ENCODE measurements around the gene MRGPRF.

MRGPRF gene

GRCh38 chr11:69009441-69010211, 3.4 kb downstream of the MRGPRF start:
- POLR2A ChIA-PET, result interaction anchor here (0.7 to 1.9 kb wide), 3 partner anchors 8 to 1195 kb away, joined by 3 to 10 read pairs (median 4); partner anchors contain the start of genes IGHMBP2 and MRPL21
- no peak overlapping the region for H3K4me3 ChIP-seq (ENCODE audit: low read depth, low read length)
- no peak for DNase-seq (ENCODE audit: low read depth, low spot score)
- CTCF ChIA-PET, result interaction anchor here (0.6 to 4.6 kb wide), 4 partner anchors 8 to 35 kb away, joined by 3 to 37 read pairs (median 18); no protein-coding TSS in a partner anchor
- no peak for TF ChIP-seq CTCF (IDR thresholded peaks at IDR 0.05; ENCODE audit: insufficient read depth, low read length, missing control alignments)

DNA sequence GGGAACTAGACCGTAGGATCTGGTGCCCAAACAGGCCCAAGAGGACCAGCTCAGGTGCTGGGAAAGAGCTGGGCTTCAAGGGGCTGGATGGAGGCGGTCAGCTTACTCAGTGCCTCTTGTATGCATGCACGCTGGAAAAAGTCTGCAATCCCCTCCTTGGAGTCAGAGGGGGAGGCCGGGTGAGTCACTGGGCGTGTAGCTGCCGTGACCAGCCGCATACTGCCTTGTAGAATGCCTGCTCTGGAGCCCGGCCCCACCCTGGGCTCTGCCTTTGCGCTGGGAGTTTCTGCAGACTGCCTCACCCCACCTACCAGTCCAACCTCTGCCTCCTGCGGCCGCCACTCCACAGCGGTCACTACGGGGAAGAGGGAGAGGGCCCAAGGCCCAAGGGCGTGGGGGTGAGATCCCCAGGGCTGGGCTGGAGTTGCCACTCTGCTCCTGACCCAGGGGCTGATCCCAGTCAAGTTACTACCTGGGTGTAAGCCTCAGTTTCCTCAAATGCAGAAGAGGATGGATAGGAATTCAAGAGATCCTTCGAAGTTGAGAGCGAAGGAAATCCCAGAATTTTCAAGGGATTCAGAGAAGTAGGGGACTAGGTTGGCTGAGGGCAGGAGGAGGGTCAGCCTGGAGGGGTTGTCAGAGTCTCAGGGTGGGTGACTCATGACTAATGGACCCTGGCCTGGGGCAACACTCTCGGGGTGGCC, 4.2 kb downstream of the MRGPRF start:
- TF ChIP-seq CTCF (IDR thresholded peaks at IDR 0.05; ENCODE audit: insufficient read depth, low read length, missing control alignments), result no peak
- H3K4me3 ChIP-seq (ENCODE audit: low read depth, low read length), result peak overlapping the region; percentile 10; the same call in 1 of the 2 replicates
- ChIA-PET CTCF (interaction anchor here (0.6 to 4.3 kb wide), 3 partner anchors 8 to 119 kb away, joined by 3 to 37 read pairs (median 3); no protein-coding TSS in a partner anchor), POLR2A (interaction anchor here (0.5 to 1.8 kb wide), 2 partner anchors 29 to 105 kb away, joined by 3 to 4 read pairs; partner anchors contain the start of genes IGHMBP2 and MRPL21)
- peak; percentile 81 for DNase-seq (ENCODE audit: low read depth, low spot score)

DNA sequence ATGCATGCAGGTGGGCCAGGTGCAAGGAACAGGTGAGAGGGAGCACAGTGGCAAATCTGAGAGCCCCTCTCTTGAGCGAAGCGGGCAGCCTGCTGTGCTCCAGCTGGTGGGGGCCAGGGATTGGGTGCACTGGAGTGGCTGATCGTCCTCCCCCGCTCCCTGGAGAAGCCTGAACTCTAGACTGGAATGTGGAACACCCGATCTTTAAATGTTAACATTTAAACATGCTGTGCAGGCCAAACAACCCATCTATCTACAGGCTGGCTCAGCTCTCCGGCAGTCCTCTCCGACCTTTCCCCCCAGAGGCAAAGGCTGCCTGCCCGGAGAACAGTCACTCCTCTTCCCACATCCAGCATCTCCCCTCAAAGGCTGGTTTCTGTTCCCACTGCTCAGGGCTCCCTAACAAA, 5.1 kb downstream of the MRGPRF start:
- DNase-seq (ENCODE audit: low read depth, low spot score), result no peak
- H3K4me3 ChIP-seq (ENCODE audit: low read depth, low read length), result no peak overlapping the region
- ChIA-PET POLR2A (interaction anchor here (1.8 kb wide), 1 partner anchor 105 kb away, joined by 4 read pairs; the partner anchor contains the start of genes IGHMBP2 and MRPL21), CTCF (interaction anchor here (0.6 to 1.9 kb wide), 5 partner anchors 8 to 118 kb away, joined by 3 to 5 read pairs (median 3); no protein-coding TSS in a partner anchor)
- no peak for TF ChIP-seq CTCF (IDR thresholded peaks at IDR 0.05; ENCODE audit: insufficient read depth, low read length, missing control alignments)

GRCh38 chr11:69006816-69007215, 6.2 kb downstream of the MRGPRF start:
- CTCF ChIA-PET, result interaction anchor here (1.2 to 1.9 kb wide), 2 partner anchors 18 to 37 kb away, joined by 3 to 5 read pairs; no protein-coding TSS in a partner anchor
- no peak for DNase-seq (ENCODE audit: low read depth, low spot score)
- no peak for TF ChIP-seq CTCF (IDR thresholded peaks at IDR 0.05; ENCODE audit: insufficient read depth, low read length, missing control alignments)
- H3K4me3 ChIP-seq (ENCODE audit: low read depth, low read length), result no peak overlapping the region
- POLR2A ChIA-PET, result no interaction called here

GRCh38 chr11:69005631-69006368, 7.2 kb downstream of the MRGPRF start:
- ChIA-PET POLR2A (no interaction called here), CTCF (no interaction called here)
- H3K4me3 ChIP-seq (ENCODE audit: low read depth, low read length), result no peak overlapping the region
- DNase-seq (ENCODE audit: low read depth, low spot score), result no peak
- no peak for TF ChIP-seq CTCF (IDR thresholded peaks at IDR 0.05; ENCODE audit: insufficient read depth, low read length, missing control alignments)

Measured in AG04449 (cell line).